HAP-1 (cell line): ENCODE data around the gene HECTD4.
A peak's percentile ranks its signal among the peaks of the same experiment; 100 is the strongest.

ENCODE experiments used
- DNase-seq, 2 experiments: peaks; one replicate each; pipeline ENCODE4 v3.0.0-alpha.2; 2016 to 2020; ENCODE audit warnings: low spot score in 2 of 2
- H3K27me3 ChIP-seq: fragments of 250-450 bp; sonication (Bioruptor Pico); 2 replicates; pipeline ENCODE4 v1.5.1; 2020; ENCODE audit warnings: low read depth, mild to moderate bottlenecking, moderate library complexity
- H3K36me3 ChIP-seq: fragments of 250-450 bp; sonication (Bioruptor Pico); replicated peaks from 2 replicates; pipeline ENCODE4 v1.5.1; 2020; ENCODE audit warnings: mild to moderate bottlenecking
- H3K4me1 ChIP-seq: fragments of 250-450 bp; sonication (Bioruptor Pico); 2 replicates; pipeline ENCODE4 v1.5.1; 2020; ENCODE audit warnings: mild to moderate bottlenecking
- H3K4me3 ChIP-seq: fragments of 250-450 bp; sonication (Bioruptor Pico); 2 replicates; pipeline ENCODE4 v1.5.1; 2020; ENCODE audit warnings: mild to moderate bottlenecking, moderate library complexity
- H3K9me3 ChIP-seq: fragments of 250-450 bp; sonication (Bioruptor Pico); 2 replicates; pipeline ENCODE4 v1.5.1; 2020; ENCODE audit warnings: mild to moderate bottlenecking, moderate library complexity
- in situ Hi-C: fragments of 300-500 bp; cut with MboI; formaldehyde crosslinking; loops from 3 replicates; pipeline ENCODE4 v1.14.3; 2020; ENCODE audit warnings: low sequenced_read_pairs, inconsistent platforms, mixed read lengths

Gene HECTD4

DNA sequence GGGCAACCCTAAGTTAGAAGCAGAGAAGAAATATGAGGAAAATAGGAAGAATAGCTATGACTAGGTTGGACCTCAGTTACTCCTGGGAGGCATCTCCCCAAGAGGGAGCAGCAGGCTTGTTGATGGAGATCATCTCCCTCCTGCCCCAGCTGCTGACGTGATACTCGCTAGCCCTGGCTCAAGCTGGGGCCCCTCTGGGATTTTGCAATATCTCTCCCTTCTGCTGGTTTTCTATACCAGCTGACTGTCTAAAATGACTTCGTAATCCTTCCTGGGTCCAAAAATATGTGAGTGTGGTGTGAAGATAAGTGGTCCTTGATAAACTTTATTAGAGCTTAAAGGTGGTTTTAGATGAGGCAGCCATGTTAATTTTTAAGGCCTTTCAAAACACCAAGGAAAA, 4.5 kb upstream of the HECTD4 start:
- in situ Hi-C loops, result loop anchor here (25.0 kb wide), 1 partner anchor 449 kb away; no protein-coding TSS in a partner anchor
- DNase-seq, result no peak
- Histone ChIP-seq H3K36me3 (no peaks in the 10 kb centered on the region; the same call in 1 of the 2 replicates), H3K4me3 (no peak overlapping the region), H3K27me3 (no peaks in the 10 kb centered on the region), H3K9me3 (no peaks in the 10 kb centered on the region), H3K4me1 (peaks cover 7% of the 10 kb centered on the region; the same call in 1 of the 2 replicates)

DNA sequence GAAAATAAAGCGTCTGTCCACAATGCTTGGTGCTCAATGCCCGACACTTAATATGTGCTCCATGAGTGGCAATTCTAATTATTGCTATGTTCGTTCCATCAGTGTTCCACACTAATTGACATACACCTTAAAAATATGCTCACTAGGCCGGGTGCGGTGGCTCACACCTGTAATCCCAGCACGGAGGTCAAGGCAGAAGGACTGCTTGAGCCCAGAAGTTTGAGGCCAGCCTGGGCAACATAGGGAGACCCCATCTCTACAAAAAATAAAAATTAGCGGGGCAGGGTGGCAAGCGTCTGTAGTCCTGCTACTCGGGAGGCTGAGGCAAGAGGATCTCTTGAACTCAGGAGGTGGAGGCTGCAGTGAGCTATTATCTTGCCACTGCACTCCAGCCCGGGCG, 635 bp upstream of the HECTD4 start:
- Histone ChIP-seq H3K4me3 (peak overlapping the region; percentile 51), H3K4me1 (peaks cover 17% of the 10 kb centered on the region), H3K27me3 (no peaks in the 10 kb centered on the region), H3K9me3 (no peaks in the 10 kb centered on the region), H3K36me3 (no peaks in the 10 kb centered on the region; the same call in 1 of the 2 replicates)
- in situ Hi-C loops, result loop anchor here (5.0 to 25.0 kb wide), 2 partner anchors 176 to 446 kb away; no protein-coding TSS in a partner anchor
- DNase-seq, result no peak

DNA sequence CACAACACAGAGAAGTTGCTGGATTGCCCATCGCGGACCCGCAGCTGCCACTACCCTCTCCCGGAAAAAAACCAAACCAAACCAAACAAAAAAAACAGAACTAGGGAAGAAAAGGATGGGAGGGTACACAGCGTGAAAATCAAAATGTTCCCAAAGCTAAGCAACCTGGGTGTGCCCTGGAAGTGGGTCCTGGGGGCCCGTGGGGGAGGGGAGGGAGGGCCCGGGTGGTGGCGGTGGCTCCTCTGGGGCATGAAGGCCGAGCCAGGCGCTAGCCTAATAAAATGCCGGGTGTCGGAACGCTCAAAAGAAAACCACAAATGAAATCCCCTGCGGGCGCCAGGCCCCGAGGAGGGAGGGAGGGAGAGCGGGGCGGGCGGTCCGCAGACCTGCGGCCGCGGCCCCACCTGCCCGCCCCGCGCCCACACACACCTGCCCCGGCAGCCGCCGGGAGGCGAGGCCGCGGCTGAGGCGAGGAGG, 787 bp downstream of the HECTD4 start:
- in situ Hi-C loops, result loop anchor here (5.0 to 25.0 kb wide), 2 partner anchors 174 to 444 kb away; no protein-coding TSS in a partner anchor
- H3K9me3 ChIP-seq, result no peaks in the 10 kb centered on the region
- DNase-seq, result peak; percentile 40 to 75
- no peaks in the 10 kb centered on the region for H3K27me3 ChIP-seq
- no peaks in the 10 kb centered on the region; the same call in 1 of the 2 replicates for H3K36me3 ChIP-seq
- peak overlapping the region; percentile 51 for H3K4me3 ChIP-seq
- H3K4me1 ChIP-seq, result peaks cover 14% of the 10 kb centered on the region

DNA sequence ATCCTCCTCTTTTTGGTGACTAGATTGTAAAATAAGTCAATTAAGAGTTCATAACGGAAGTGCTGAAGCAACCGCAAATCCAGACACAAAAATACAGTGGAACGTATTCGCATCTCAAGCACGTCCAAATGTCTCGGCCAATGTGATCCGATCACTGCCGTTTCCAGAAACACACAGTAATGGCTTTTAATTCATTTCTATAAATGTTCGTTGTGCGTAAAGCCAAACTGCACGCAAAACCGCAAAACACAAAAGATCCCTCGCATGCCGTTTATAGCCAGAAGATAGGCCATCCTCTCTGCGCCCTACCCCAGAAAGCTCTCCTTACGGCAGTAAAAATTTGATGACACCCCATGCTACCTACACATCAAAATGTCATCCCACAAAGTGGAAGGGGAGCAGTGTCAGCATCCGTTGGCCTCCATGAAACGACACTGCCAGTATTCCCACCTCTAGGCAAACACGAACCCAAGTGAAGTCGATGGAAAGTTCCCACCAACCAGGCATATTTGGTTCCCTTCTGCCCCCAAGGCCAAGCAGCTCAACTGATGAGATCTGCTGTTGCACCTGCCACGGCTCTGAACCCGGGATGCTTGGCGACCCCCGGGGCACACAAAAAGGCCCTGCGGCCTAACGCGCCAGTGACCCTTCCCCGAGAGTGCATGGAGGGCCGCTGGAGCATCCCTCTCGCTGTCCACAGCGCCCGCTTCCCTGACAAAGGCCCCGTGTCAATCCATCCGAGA, 1.4 kb downstream of the HECTD4 start:
- Histone ChIP-seq H3K9me3 (no peaks in the 10 kb centered on the region), H3K27me3 (no peaks in the 10 kb centered on the region), H3K36me3 (no peaks in the 10 kb centered on the region; the same call in 1 of the 2 replicates), H3K4me1 (peaks cover 14% of the 10 kb centered on the region), H3K4me3 (peak overlapping the region; percentile 51)
- in situ Hi-C loops, result loop anchor here (5.0 to 25.0 kb wide), 2 partner anchors 174 to 444 kb away; no protein-coding TSS in a partner anchor
- peak in 1 of 2 experiments; percentile 41 for DNase-seq

DNA sequence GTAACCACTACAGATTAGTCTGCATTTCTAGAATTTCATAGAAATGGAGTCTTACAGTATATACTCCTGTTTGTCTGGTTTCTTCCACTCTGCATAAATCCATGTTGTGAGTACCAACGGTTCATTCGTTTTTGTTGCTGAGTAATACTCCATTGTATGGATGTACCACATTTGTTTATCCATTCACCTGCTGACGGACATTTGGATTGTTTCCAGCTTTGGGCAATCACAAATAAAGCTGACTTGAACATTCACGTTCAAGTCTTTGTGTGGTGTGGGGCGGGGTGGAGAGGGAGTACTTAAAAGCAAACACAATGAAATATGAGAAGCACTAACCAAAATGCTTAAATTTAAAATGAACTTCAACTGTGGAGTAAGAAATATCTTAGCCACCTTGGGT, 7.1 kb downstream of the HECTD4 start:
- Histone ChIP-seq H3K4me3 (no peak overlapping the region), H3K36me3 (peaks cover 9% of the 10 kb centered on the region; the same call in 1 of the 2 replicates), H3K27me3 (no peaks in the 10 kb centered on the region), H3K9me3 (peaks cover 6% of the 10 kb centered on the region; the same call in 1 of the 2 replicates), H3K4me1 (peaks cover 3% of the 10 kb centered on the region; the same call in 1 of the 2 replicates)
- DNase-seq, result peak in 1 of 2 experiments; percentile 34
- in situ Hi-C loops, result loop anchor here (25.0 kb wide), 1 partner anchor 438 kb away; no protein-coding TSS in a partner anchor

DNA sequence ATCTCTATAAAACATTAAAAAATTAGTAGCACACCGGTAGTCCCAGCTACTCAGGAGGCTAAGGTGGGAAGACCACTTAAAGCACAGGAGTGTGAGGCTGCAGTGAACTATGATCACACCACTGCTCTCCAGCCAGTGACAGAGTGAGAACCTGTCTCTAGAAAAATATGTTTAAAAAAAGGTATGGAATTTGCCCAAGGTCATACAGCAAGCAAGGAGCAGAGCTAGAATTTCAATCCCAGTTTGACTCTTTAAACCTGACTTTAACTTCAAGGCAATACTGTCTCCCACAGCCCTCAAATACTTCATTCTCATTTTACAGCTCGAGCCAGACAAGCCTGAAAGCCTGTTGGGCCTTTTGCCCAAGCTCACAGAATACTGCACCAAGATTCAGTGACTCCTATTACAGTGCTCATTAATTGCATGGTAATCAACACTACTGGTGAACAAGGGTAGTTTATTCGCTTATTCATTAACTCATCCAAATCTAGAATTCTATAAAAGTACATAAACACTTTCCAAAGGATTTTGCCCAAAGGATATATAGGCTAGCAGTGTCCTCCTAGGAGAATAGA, 8.0 kb downstream of the HECTD4 start:
- no peaks in the 10 kb centered on the region for H3K27me3 ChIP-seq
- DNase-seq, result no peak
- H3K4me3 ChIP-seq, result no peak overlapping the region
- in situ Hi-C loops, result no loop called here
- H3K36me3 ChIP-seq, result peaks cover 9% of the 10 kb centered on the region; the same call in 1 of the 2 replicates
- H3K9me3 ChIP-seq, result peaks cover 6% of the 10 kb centered on the region; the same call in 1 of the 2 replicates
- H3K4me1 ChIP-seq, result peaks cover 5% of the 10 kb centered on the region; the same call in 1 of the 2 replicates

DNA sequence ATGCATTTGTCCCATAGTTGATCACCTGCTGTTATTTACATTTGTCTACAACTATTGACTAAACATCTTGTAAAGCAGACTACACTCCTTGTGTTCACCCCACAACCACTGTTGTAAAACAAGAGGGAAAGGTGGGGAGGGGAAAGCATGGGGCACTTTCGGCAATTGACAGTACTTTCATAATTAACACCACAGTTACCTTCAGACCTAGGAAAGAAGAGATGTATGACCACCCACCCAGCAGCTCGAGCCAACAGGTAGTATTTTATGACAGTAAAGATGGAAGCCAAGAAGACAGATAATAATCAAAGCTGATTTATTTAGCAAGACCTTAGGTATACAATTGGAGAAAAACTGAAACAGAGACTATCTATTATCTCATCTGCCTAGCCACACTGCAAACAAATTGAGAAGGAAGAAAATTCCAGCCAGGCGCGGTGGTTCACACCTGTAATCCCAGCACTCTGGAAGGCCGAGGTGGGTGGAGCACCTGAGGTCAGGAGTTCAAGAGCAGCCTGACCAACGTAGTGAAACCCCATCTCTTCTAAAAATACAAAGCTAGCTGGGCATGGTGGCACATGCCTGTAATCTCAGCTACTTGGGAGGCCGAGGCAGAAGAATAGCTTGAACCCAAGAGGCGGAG, 11.2 kb downstream of the HECTD4 start:
- Histone ChIP-seq H3K4me3 (no peak overlapping the region), H3K36me3 (peaks cover 9% of the 10 kb centered on the region; the same call in 1 of the 2 replicates), H3K9me3 (peaks cover 9% of the 10 kb centered on the region; the same call in 1 of the 2 replicates), H3K27me3 (no peaks in the 10 kb centered on the region), H3K4me1 (peaks cover 22% of the 10 kb centered on the region)
- DNase-seq, result no peak
- in situ Hi-C loops, result no loop called here

DNA sequence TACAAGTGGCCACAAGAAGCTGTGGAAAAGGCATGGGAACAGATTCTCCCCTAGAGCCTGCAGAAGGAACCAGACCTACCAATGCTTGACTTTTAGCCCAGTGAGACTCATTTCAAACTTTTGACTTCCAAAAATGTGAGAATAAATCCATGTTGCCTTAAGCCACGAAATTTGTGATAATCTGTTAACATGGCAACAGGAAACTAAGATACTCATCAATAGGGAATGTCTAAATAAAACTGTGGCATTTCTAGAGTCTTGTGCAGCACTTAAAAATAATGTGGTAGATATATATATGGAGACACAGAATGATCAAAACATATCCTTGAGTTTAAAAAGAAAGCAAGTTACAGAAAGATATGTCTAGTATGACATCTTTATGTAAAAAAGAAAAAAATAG, 12.0 kb downstream of the HECTD4 start:
- H3K36me3 ChIP-seq, result peaks cover 6% of the 10 kb centered on the region; the same call in 1 of the 2 replicates
- H3K27me3 ChIP-seq, result no peaks in the 10 kb centered on the region
- H3K4me1 ChIP-seq, result peaks cover 22% of the 10 kb centered on the region
- in situ Hi-C loops, result no loop called here
- no peak overlapping the region for H3K4me3 ChIP-seq
- peaks cover 7% of the 10 kb centered on the region; the same call in 1 of the 2 replicates for H3K9me3 ChIP-seq
- DNase-seq, result no peak

DNA sequence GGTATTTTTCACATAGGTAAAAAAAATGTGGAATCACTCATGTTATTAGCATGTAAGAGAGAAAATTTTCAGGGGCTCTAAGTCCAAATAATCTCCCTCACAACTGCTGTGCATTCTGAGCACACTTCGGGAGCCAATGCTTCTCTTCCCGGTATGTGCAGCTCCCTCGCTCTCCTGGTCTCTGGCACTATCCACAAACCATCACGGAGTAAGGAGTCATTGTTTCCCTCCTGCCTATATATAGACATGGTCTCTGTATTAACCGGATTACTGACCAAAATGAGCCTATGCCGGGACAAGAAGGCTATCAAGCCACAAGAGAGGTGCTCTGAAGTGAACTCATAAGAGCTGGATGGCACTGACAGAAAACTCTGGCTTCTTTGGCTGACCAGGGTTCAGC, 13.4 kb downstream of the HECTD4 start:
- in situ Hi-C loops, result no loop called here
- peaks cover 25% of the 10 kb centered on the region for H3K4me1 ChIP-seq
- H3K27me3 ChIP-seq, result no peaks in the 10 kb centered on the region
- H3K9me3 ChIP-seq, result peaks cover 3% of the 10 kb centered on the region; the same call in 1 of the 2 replicates
- peak; percentile 24 to 32 for DNase-seq
- no peaks in the 10 kb centered on the region; the same call in 1 of the 2 replicates for H3K36me3 ChIP-seq
- H3K4me3 ChIP-seq, result no peak overlapping the region

DNA sequence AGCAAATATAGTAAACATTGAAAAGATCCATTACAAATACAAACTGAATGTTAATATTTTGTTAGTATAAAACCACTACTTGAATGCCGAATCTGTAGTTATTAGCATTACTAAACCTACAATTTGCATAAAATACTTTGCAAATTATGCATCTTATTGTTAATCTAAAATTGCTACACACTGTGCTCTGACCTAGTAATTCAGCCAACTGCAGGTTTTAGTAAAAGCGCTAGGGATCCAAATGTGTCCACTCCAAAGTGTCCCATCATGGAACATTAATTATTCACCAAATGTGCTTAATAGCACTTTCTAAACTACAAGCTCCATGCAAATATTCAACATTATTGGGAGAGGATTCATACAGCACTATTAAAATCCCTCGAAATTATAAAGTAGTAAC, 14.3 kb downstream of the HECTD4 start:
- H3K4me1 ChIP-seq, result peaks cover 25% of the 10 kb centered on the region
- H3K36me3 ChIP-seq, result no peaks in the 10 kb centered on the region; the same call in 1 of the 2 replicates
- peak in 1 of 2 experiments; percentile 39 for DNase-seq
- H3K4me3 ChIP-seq, result no peak overlapping the region
- peaks cover 3% of the 10 kb centered on the region; the same call in 1 of the 2 replicates for H3K9me3 ChIP-seq
- in situ Hi-C loops, result no loop called here
- H3K27me3 ChIP-seq, result no peaks in the 10 kb centered on the region

DNA sequence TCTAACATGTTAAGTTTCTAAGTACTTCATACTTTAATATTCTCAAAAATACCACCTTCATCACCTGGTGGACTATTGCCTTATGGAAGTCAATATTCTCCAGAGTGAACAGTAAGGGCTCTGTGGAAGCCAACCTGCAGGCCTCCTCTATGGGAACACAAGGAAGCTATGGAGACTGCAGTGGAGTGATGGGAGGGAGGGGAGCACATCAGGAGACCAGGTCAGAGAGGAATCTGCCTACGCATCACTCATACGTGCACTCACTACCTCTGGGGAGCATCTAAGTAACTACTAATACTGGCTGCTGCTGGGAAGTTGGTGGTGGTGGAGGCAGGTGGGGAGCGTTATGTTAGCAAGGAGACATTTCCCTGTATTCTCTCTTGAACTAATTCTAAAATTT, 19.9 kb downstream of the HECTD4 start:
- no peak for DNase-seq
- Histone ChIP-seq H3K4me1 (peaks cover 4% of the 10 kb centered on the region), H3K9me3 (peaks cover 3% of the 10 kb centered on the region; the same call in 1 of the 2 replicates), H3K36me3 (no peaks in the 10 kb centered on the region; the same call in 1 of the 2 replicates), H3K4me3 (no peak overlapping the region), H3K27me3 (no peaks in the 10 kb centered on the region)
- in situ Hi-C loops, result no loop called here

DNA sequence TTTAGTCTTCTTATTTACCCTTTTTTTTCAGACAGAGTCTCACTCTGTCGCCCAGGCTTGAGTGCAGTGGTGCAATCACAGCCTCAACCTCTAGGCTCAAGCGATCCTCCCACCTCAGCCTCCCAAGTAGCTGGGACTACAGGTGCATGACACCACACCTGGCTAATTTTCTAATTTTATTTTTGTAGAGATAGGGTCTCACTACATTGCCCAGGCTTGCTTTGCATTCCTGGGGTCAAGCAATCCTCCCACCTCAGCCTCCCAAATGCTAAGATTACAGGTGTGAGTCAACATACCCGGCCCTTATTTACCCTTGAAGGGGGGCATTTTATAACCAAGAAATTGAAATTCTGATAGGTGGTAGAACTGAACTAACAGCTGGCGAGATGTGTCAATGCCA, 21.0 kb downstream of the HECTD4 start:
- Histone ChIP-seq H3K27me3 (no peaks in the 10 kb centered on the region), H3K4me3 (no peak overlapping the region)
- in situ Hi-C loops, result no loop called here

DNA sequence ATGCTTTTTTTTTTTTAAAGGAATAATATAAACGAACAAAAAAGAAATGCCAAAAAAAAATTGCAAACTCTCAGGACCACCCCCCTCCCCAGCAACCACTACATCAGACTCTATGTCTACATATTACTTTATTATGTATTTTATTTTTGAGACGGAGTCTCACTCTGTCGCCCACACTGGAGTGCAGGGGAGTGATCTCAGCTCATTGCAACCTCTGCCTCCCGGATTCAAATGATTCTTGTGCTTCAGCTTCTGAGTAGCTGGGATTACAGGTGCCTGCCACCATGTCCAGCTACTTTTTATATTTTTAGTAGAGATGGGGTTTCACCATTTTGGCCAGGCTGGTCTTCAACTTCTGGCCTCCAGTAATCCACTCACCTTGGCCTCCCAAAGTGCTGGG, 22.9 kb downstream of the HECTD4 start:
- in situ Hi-C loops, result no loop called here
- no peaks in the 10 kb centered on the region for H3K36me3 ChIP-seq

More for the DNA sequence above, 21.0 kb downstream of the HECTD4 start:
- H3K4me1 ChIP-seq, result peaks cover 3% of the 10 kb centered on the region
- peaks cover 3% of the 10 kb centered on the region; the same call in 1 of the 2 replicates for H3K9me3 ChIP-seq
- no peak for DNase-seq
- H3K36me3 ChIP-seq, result no peaks in the 10 kb centered on the region; the same call in 1 of the 2 replicates

More for the DNA sequence above, 22.9 kb downstream of the HECTD4 start:
- no peak for DNase-seq
- no peaks in the 10 kb centered on the region for H3K9me3 ChIP-seq
- no peaks in the 10 kb centered on the region for H3K27me3 ChIP-seq
- H3K4me3 ChIP-seq, result no peak overlapping the region
- H3K4me1 ChIP-seq, result no peaks in the 10 kb centered on the region
